GM12872 (cell line): ENCODE data around the gene FAM78A.

Source experiments
- TF ChIP-seq, protein P1 (sequence below): IDR thresholded peaks from 3 replicates; pipeline ENCODE4 v1.5.1; 2011; ENCODE audit warnings: low read depth, mild to moderate bottlenecking, low read length, moderate library complexity; ENCODE audit not compliant: insufficient read depth

The FAM78A gene

DNA sequence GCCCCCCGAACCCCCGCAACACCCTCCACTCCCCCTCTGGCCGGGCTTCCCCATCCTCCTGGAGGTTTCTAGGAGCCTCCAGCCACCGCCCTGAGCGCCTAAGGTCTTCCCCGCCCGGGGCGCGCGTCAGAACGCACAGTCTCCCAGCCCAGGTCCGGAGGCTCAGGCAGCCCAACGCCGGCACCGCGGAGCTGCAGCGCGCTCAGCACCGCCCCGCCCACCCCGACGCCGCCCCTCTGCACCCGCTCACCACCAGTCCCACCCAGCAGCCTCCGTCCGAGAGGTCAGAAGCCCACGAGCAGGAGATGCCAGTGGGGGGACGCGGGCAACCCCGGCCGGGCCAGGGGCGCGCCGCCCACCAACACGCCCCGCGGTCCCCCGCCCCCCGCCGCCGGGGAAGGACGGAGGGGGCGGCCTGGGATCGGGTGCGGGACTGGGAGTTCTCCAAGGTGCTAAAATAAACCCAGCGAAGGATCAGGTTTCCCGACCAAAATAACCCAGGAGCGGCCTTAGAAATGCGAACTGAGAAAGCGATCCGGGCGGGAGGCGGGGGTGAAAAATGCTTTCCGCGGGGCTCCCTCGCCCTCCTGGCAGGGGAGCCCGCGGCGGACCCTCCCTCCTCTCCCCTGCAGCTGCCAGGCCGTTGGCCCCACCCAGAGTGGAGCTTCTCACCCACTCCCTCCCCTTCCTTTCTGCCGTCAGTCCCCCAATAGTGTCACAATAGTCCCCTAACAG lies 6.5 kb upstream of the FAM78A start:
- TF ChIP-seq, protein P1, sequence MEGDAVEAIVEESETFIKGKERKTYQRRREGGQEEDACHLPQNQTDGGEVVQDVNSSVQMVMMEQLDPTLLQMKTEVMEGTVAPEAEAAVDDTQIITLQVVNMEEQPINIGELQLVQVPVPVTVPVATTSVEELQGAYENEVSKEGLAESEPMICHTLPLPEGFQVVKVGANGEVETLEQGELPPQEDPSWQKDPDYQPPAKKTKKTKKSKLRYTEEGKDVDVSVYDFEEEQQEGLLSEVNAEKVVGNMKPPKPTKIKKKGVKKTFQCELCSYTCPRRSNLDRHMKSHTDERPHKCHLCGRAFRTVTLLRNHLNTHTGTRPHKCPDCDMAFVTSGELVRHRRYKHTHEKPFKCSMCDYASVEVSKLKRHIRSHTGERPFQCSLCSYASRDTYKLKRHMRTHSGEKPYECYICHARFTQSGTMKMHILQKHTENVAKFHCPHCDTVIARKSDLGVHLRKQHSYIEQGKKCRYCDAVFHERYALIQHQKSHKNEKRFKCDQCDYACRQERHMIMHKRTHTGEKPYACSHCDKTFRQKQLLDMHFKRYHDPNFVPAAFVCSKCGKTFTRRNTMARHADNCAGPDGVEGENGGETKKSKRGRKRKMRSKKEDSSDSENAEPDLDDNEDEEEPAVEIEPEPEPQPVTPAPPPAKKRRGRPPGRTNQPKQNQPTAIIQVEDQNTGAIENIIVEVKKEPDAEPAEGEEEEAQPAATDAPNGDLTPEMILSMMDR = no peak

DNA sequence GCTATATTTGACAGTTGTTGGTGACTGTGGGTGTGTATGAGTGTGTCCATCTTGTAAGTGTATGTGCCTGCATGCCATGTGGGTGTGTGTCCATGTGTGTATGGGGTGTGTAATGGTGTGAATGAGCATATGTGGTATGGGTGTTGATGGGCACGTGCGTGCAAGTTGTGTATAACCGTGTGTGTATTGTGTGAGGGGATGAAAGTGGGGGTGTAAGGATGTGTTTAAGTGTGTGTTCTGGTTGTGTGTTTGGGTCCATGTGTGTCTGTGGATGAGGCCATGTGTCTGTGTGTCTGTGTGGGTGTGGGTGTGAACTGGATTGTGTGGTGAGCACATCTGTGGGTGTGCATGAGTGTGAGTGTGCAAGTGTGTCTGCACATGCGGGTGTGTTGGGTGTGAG lies 5.9 kb upstream of the FAM78A start:
- TF ChIP-seq, protein P1 = no peak

DNA sequence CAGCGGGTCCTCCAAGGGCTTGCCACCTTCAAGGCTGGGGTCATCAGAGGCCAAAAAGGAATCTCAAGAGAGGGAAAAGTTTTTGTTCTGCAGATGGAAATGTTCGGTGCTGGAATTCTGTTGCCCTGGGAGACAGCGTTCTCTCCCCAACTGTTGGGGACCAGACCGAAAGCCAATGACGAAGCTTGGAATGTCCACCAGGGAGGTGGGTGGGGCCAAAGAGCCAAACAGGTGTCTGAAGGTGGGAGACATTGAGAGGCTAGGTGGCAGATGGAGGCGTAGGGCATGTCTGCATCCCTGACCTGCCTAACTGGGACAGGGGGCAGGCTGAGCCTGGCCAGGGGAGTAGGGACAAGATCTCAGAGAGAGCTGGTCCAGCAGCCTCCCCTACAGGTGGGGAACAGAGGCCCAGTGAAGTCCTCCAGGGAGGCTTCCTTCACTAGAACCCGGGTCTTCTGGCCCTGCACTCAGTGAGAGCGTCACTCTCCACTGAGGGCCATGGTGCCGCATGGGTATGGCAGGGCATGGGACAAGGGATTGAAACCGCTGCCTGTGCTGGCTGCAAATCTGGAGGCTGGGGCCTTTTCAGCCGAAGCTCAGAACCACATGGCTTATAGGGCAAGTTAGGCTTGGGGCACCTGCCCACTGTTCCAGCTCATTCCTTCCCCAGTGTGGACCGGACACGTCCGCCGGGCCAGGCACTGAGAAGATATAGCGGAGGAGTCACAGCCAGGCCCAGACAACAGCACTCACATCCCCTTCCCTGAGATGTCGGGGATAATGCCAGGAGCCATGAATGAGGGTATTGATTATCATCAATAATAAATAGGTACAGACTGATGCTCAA lies 5.0 kb upstream of the FAM78A start:
- TF ChIP-seq, protein P1 = no peak

DNA sequence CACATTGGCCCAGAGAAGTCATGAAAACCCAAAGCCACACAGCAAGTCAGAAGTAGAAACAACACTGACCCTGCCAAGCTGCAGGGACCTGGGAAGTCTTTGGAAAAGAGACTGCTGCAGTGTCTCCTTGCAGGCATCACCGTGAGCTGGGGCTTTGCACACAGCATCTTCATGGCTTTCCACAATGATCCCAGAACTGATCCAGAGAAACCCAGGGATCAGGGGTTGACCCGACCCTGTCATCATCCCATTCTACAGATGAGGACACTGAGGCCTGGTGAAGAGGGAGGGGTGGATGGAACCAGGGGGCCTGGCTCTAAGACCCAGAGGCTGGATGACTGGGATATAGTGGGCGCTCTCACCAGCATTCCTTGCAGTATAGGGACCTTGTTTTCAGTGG lies 4.3 kb upstream of the FAM78A start:
- TF ChIP-seq, protein P1 = no peak

DNA sequence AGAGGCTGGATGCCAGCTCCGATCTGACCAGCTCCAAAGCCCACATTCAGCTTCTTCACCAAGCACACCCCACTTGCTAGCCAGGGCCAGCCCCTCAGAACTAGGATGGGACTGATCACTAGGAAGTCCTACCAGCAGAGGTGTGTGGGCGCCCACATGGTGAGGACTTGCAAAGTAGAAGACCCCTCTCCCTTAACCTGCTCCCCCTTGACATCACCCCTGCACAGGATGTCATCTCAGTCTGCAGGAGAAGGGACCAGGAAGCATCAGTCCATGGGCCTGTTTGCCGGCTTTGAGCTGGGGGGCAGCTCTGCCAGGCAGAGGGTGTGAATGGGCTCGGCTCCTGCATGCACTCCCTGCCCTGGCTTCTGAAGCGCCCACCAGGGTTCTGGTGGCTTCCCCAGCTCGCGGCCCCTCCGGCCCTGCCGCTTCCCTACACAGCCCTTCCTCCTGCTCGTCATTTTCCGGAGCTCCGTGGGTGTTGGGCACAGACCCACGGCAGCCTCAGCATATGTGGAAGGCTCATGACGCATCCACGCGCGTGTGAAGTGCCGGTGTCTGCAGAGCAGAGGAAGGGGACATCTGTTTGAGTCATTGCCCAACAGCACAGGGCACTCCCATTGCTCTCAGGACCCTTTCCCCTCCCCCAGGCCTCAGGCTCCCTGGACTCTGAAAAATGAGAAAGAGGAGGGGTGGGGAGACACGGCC lies 3.7 kb upstream of the FAM78A start:
- TF ChIP-seq, protein P1 = no peak

DNA sequence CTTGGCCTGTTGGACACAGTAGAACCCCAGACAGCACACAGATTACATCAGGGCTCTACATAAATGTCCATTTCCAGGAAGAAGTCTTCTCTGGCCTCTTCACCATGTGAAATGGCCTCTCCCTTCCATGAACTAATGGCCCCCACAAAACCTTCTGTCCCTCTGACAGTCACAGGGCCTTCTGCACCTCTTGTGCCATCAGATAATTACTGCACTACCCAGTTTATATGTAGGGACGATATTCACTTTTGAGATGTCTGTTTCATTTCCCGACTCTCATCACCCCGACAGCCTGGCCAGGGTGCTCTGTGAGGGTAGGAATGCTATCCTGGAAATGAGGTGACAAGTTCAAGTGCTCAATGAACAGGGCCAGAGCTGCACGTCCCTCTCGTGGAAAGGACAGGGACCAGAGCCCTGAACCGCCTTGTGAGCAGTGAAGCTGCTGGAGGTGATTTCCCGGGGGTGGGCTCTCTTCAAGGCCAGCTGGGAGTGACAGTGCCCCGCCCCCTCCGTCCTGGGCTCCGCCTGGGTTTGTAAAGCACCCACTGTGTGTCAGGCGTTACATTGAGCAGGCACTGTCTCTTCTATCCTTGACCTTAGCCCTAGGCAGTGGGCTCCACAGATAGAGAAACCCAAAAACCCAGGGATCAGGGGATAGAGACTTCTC lies 3.0 kb upstream of the FAM78A start:
- TF ChIP-seq, protein P1 = no peak
